EL (cell line): ENCODE data around the gene PPP1R16B.

Source experiments
- DNase-seq: peaks from one replicate; pipeline ENCODE4 v3.0.0-alpha.2; 2016

PPP1R16B gene

GRCh38 chr20:38828514-38829295, 23.2 kb downstream of the PPP1R16B start:
- DNase-seq, result no peak

GRCh38 chr20:38829296-38829875, 23.9 kb downstream of the PPP1R16B start:
- DNase-seq, result no peak

GRCh38 chr20:38830356-38830755, 24.9 kb downstream of the PPP1R16B start:
- DNase-seq, result no peak

- no peak for DNase-seq
These were observed 25.7 kb downstream of the PPP1R16B start for GRCh38 chr20:38831049-38831691.

GRCh38 chr20:38831995-38832620, 26.6 kb downstream of the PPP1R16B start:
- DNase-seq, result no peak

GRCh38 chr20:38833154-38833856, 27.8 kb downstream of the PPP1R16B start:
- DNase-seq, result no peak

- DNase-seq, result no peak
These were observed 28.3 kb downstream of the PPP1R16B start for GRCh38 chr20:38833857-38834164.

GRCh38 chr20:38834868-38835267, 29.4 kb downstream of the PPP1R16B start:
- DNase-seq, result no peak

- DNase-seq, result no peak
These were observed 30.3 kb downstream of the PPP1R16B start for GRCh38 chr20:38835792-38836191.

GRCh38 chr20:38836991-38837390, 31.5 kb downstream of the PPP1R16B start:
- no peak for DNase-seq

- DNase-seq, result no peak
These were observed 32.8 kb downstream of the PPP1R16B start for GRCh38 chr20:38838326-38838725.

- DNase-seq, result no peak
These were observed 34.1 kb downstream of the PPP1R16B start for GRCh38 chr20:38839563-38839962.

GRCh38 chr20:38840053-38840893, 34.8 kb downstream of the PPP1R16B start:
- DNase-seq, result no peak

GRCh38 chr20:38840894-38841470, 35.5 kb downstream of the PPP1R16B start:
- no peak for DNase-seq

GRCh38 chr20:38841570-38841969, 36.1 kb downstream of the PPP1R16B start:
- no peak for DNase-seq

GRCh38 chr20:38842026-38842425, 36.5 kb downstream of the PPP1R16B start:
- no peak for DNase-seq

GRCh38 chr20:38842558-38842981, 37.1 kb downstream of the PPP1R16B start:
- no peak for DNase-seq

- no peak for DNase-seq
These were observed 37.8 kb downstream of the PPP1R16B start for GRCh38 chr20:38843346-38843745.

GRCh38 chr20:38844963-38845362, 39.5 kb downstream of the PPP1R16B start:
- no peak for DNase-seq

- DNase-seq, result no peak
These were observed 42.3 kb downstream of the PPP1R16B start for GRCh38 chr20:38847840-38848239.

- DNase-seq, result no peak
These were observed 48.3 kb downstream of the PPP1R16B start for GRCh38 chr20:38853759-38854158.

GRCh38 chr20:38854654-38855066, 49.2 kb downstream of the PPP1R16B start:
- DNase-seq, result no peak
